B cell (primary cell): ENCODE data around the gene LAMC2. TPM values are rescaled to one million over a fixed set of nuclear protein-coding genes. Genes with fewer than 3 reads are reported as not detected.

Experiments used
- ATAC-seq: fragments of 200-7000 bp; cut with Tn5 transposase; one replicate; pipeline ENCODE4 v1.10.0; 2021; ENCODE audit warnings: low read depth, mild to moderate bottlenecking, moderate number of reproducible peaks, moderate library complexity
- CTCF ChIA-PET: fragments of 350-600 bp; sonication (Branson Sonifier 250); formaldehyde crosslinking; loops from one replicate; lab custom pipeline; 2021; ENCODE audit warnings: antibody characterized with exemption, inconsistent platforms; lab: Charles Lee
- POLR2A ChIA-PET: fragments of 350-600 bp; sonication (Branson Sonifier 250); formaldehyde crosslinking; loops from one replicate; lab custom pipeline; 2021; ENCODE audit warnings: antibody characterized with exemption; lab: Charles Lee
- DNase-seq: peaks from one replicate; pipeline ENCODE4 v3.0.0; 2013
- H2AFZ ChIP-seq: 2 replicates; pipeline ENCODE4 v1.6.1; 2012; ENCODE audit warnings: mild to moderate bottlenecking, low read depth, low read length; ENCODE audit not compliant: insufficient read depth, poor library complexity, severe bottlenecking
- H3K27ac ChIP-seq, 2 donors: 1 replicate in 1 of 2; 2 replicates in 1 of 2; pipeline ENCODE4 v1.5.1; 2012 to 2013; ENCODE audit warnings: low read length in 2 of 2, mild to moderate bottlenecking in 2 of 2, moderate library complexity in 1 of 2
- H3K27me3 ChIP-seq, 4 experiments: fragments of 200-600 bp in 1 of 4; sonication (generic) in 1 of 4; replicated peaks in 1 of 4; 1 replicate in 2 of 4; 2 replicates in 2 of 4; pipeline versions ENCODE4 v1.6.1 to v1.7.0; 2013 to 2016; ENCODE audit warnings: low read length in 3 of 4, mild to moderate bottlenecking in 2 of 4, mixed read lengths in 1 of 4, moderate library complexity in 1 of 4; ENCODE audit not compliant: insufficient read depth in 4 of 4, control insufficient read depth in 3 of 4; ENCODE audit errors: control extremely low read depth in 1 of 4
- H3K36me3 ChIP-seq, 2 experiments: replicated peaks in 1 of 2; 1 replicate in 1 of 2; 2 replicates in 1 of 2; pipeline versions ENCODE4 v1.6.1 to v1.7.1; 2013; ENCODE audit warnings: low read length in 1 of 2; ENCODE audit not compliant: insufficient read depth in 2 of 2, control insufficient read depth in 1 of 2; ENCODE audit errors: control extremely low read depth in 1 of 2, extremely low read depth in 1 of 2
- H3K4me1 ChIP-seq, 2 donors: fragments of 200-600 bp in 1 of 2; sonication (generic) in 1 of 2; 1 replicate in 1 of 2; 2 replicates in 1 of 2; pipeline versions ENCODE4 v1.5.1 to v1.6.1; 2013 to 2017; ENCODE audit warnings: low read length in 2 of 2; ENCODE audit not compliant: control insufficient read depth in 2 of 2, insufficient read depth in 2 of 2
- H3K4me2 ChIP-seq: replicated peaks from 2 replicates; pipeline ENCODE3; 2012; ENCODE audit warnings: mild to moderate bottlenecking, low read depth, low read length; ENCODE audit not compliant: poor library complexity, severe bottlenecking
- H3K4me3 ChIP-seq, 5 experiments: fragments of 200-600 bp in 1 of 5; sonication (generic) in 1 of 5; 1 replicate in 3 of 5; 2 replicates in 2 of 5; pipeline versions ENCODE4 v1.5.1 to v1.7.0; 2011 to 2016; ENCODE audit warnings: low read length in 4 of 5, mild to moderate bottlenecking in 4 of 5, low read depth in 2 of 5, control low read depth in 1 of 5, moderate library complexity in 1 of 5; ENCODE audit not compliant: insufficient read depth in 1 of 5; ENCODE audit errors: control extremely low read depth in 1 of 5, extremely low read depth in 1 of 5
- H3K79me2 ChIP-seq: fragments of 200-600 bp; sonication (generic); one replicate; pipeline ENCODE4 v1.6.0; 2016; ENCODE audit warnings: low read length; ENCODE audit not compliant: control insufficient read depth, insufficient read depth
- H3K9ac ChIP-seq: fragments of 200-600 bp; sonication (generic); 2 replicates; pipeline ENCODE4 v1.6.1; 2017; ENCODE audit warnings: mild to moderate bottlenecking, low read length, moderate library complexity
- H3K9me3 ChIP-seq, 3 donors: one replicate each; pipeline versions ENCODE4 v1.6.1 to v1.7.1; 2013; ENCODE audit warnings: low read length in 2 of 3; ENCODE audit not compliant: control insufficient read depth in 2 of 3, insufficient read depth in 1 of 3; ENCODE audit errors: control extremely low read depth in 1 of 3
- H4K20me1 ChIP-seq: 2 replicates; pipeline ENCODE4 v1.6.0; 2012; ENCODE audit warnings: mild to moderate bottlenecking, low read length; ENCODE audit not compliant: insufficient read depth, control insufficient read depth, poor library complexity, severe bottlenecking
- H3K27ac Mint-ChIP-seq: one replicate; pipeline ENCODE4 v1.8.0; 2021; ENCODE audit warnings: mixed read lengths
- H3K27me3 Mint-ChIP-seq: one replicate; pipeline ENCODE4 v1.8.0; 2021; ENCODE audit warnings: mixed read lengths
- H3K4me1 Mint-ChIP-seq: one replicate; pipeline ENCODE4 v1.8.0; 2021; ENCODE audit warnings: mixed read lengths
- H3K4me3 Mint-ChIP-seq: one replicate; pipeline ENCODE4 v1.8.0; 2021; ENCODE audit warnings: mixed read lengths
- H3K9me3 Mint-ChIP-seq: one replicate; pipeline ENCODE4 v1.8.0; 2022; ENCODE audit warnings: mixed read lengths; ENCODE audit not compliant: insufficient read depth
- EZH2 ChIP-seq: IDR thresholded peaks from 2 replicates; pipeline ENCODE4 v1.6.1; 2012; ENCODE audit warnings: borderline replicate concordance, low read depth, mild to moderate bottlenecking, moderate library complexity, low read length; ENCODE audit not compliant: insufficient read depth, poor library complexity, severe bottlenecking
- WGBS: methylation state at CpG from one replicate; pipeline ENCODE4 v1.1.5; 2013; ENCODE audit warnings: missing lambda C conversion rate; ENCODE audit not compliant: insufficient coverage; 5-methylcytosine and 5-hydroxymethylcytosine counted together
- intact Hi-C: fragments of 100-400 bp; cut with micrococcal nuclease; formaldehyde crosslinking; loops from one replicate; pipeline ENCODE4 v1.10.0; 2022
- polyA plus RNA-seq: library from polyadenylated mRNA; depleted of rRNA; stranded (reverse); fragments of >200 nt; gene quantifications from 2 replicates; pipeline ENCODE4 v1.2.3, GENCODE V29; 2012
- total RNA-seq, 2 donors: library from RNA; stranded (reverse); fragments of 120-200 nt in 1 of 2; gene quantifications; 1 replicate in 1 of 2; 2 replicates in 1 of 2; pipeline versions ENCODE4 v1.2.3 to v1.2.4, GENCODE V29; 2013 to 2022
- TF ChIP-seq, protein P1 (sequence below): fragments of 200-600 bp; IDR thresholded peaks from one replicate; pipeline ENCODE4 v1.8.0; 2022; ENCODE audit warnings: antibody characterized with exemption, mild to moderate bottlenecking

The LAMC2 gene
- total and polyA plus RNA-seq, 2 donors (not counting 1 experiment from before 2014, with no cell fraction given) = not detected

DNA sequence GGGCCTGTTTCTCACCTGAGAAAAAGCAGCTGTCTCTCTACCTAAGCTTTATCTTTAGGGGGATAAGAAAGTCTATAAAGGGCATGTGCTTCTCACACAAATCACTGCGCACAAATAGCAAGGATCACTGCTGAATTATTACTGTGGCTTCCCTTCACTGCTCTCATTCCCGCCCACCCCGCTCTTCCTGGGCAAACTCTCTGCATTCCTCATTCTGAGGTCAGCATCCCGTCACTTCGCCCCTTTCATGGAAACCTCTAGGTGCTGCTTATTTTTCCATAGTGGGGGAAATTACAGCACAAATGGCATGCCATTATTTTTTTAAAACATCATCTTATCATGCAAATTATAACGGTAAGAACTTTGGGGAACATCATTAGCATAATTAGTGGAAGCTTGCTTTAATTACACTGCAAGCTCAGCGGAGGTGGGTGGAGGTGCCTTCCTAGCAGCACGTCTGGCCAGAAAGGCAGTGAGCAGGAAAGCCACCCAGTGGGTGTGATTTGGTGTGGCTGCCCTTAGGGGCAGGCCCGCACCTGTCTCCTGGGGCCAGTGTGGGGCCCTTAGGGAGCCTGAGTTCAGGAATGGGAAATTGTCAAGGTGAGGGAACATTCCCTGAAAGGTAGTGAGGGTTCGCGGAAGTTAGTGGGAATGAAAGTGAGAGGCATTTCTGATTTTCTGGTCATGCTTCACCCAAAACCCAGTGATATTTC is 105.9 kb downstream of the LAMC2 start:
- Histone ChIP-seq H3K4me1 (no peaks in the 10 kb centered on the region), H2AFZ (no peak overlapping the region), H3K79me2 (no peaks in the 10 kb centered on the region), H3K27me3 (no peaks in the 10 kb centered on the region), H3K9me3 (peaks cover 0 to 5% (median 0%) of the 10 kb centered on the region in 3 donors), H3K27ac (no peak overlapping the region), H3K36me3 (no peaks in the 10 kb centered on the region), H3K9ac (no peak overlapping the region), H3K4me3 (no peak overlapping the region), H3K4me2 (no peak overlapping the region), H4K20me1 (no peaks in the 10 kb centered on the region)
- DNase-seq (no peak), ATAC-seq (no peak)
- CTCF ChIA-PET = interaction anchor here (1.2 kb wide), 1 partner anchor 9 kb away, joined by 3 read pairs; no protein-coding TSS in a partner anchor
- intact Hi-C loops = no loop called here
- Mint-ChIP-seq H3K9me3 (no peaks in the 10 kb centered on the region), H3K4me3 (no peak overlapping the region), H3K27ac (no peak overlapping the region), H3K4me1 (no peaks in the 10 kb centered on the region), H3K27me3 (peaks cover 8% of the 10 kb centered on the region)
- POLR2A ChIA-PET = no interaction called here
- WGBS = 99% methylated on average over 8 of the region's 11 CpGs
- TF ChIP-seq, protein P1, sequence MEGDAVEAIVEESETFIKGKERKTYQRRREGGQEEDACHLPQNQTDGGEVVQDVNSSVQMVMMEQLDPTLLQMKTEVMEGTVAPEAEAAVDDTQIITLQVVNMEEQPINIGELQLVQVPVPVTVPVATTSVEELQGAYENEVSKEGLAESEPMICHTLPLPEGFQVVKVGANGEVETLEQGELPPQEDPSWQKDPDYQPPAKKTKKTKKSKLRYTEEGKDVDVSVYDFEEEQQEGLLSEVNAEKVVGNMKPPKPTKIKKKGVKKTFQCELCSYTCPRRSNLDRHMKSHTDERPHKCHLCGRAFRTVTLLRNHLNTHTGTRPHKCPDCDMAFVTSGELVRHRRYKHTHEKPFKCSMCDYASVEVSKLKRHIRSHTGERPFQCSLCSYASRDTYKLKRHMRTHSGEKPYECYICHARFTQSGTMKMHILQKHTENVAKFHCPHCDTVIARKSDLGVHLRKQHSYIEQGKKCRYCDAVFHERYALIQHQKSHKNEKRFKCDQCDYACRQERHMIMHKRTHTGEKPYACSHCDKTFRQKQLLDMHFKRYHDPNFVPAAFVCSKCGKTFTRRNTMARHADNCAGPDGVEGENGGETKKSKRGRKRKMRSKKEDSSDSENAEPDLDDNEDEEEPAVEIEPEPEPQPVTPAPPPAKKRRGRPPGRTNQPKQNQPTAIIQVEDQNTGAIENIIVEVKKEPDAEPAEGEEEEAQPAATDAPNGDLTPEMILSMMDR = no peak

DNA sequence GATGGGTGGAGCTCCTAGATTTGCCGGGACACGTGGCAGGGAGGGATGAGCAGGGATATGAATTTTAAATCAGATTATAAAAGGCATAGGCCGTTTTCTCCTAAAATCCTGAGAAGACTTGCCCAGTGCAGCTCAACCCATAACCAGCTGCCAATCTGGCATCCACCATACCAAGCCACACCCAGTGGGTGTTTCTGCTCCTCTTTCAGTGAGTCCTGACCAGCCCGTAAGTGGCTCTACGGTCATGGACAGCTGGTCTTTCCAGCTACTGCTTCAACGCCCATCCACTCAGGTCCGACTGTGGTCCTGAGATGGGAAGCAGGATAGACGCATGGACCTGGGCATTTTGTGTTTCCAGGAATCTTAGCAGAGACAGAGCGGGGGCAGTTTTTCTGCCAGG is 107.2 kb downstream of the LAMC2 start:
- ChIA-PET POLR2A (no interaction called here), CTCF (interaction anchor here (0.8 to 1.2 kb wide), 2 partner anchors 10 to 12 kb away, joined by 3 to 5 read pairs; no protein-coding TSS in a partner anchor)
- Histone ChIP-seq H3K36me3 (no peaks in the 10 kb centered on the region), H3K79me2 (no peaks in the 10 kb centered on the region), H3K4me2 (no peak overlapping the region), H2AFZ (no peak overlapping the region), H3K27me3 (no peaks in the 10 kb centered on the region), H3K27ac (no peak overlapping the region), H3K9ac (no peak overlapping the region), H3K4me3 (no peak overlapping the region), H3K9me3 (peaks cover 0 to 3% (median 0%) of the 10 kb centered on the region in 3 donors), H4K20me1 (no peaks in the 10 kb centered on the region), H3K4me1 (no peaks in the 10 kb centered on the region)
- Mint-ChIP-seq H3K4me3 (no peak overlapping the region), H3K9me3 (no peaks in the 10 kb centered on the region), H3K27ac (no peak overlapping the region), H3K27me3 (peaks cover 14% of the 10 kb centered on the region), H3K4me1 (no peaks in the 10 kb centered on the region)
- no peak for DNase-seq
- intact Hi-C loops = no loop called here
- 93% methylated on average over 6 of the region's 9 CpGs for WGBS
- no peak for TF ChIP-seq EZH2
- TF ChIP-seq, protein P1 = no peak
- ATAC-seq = no peak
